ENCODE results near the gene CYP2F1.
"Not testable (repeated sequence)": the region's sequence is repeated elsewhere in the genome, so short reads cannot be mapped to it uniquely, and the experiment has no call there.

CYP2F1 gene

GRCh38 chr19:41144403-41144802 is 30.2 kb downstream of the CYP2F1 start:
- TF ChIP-seq CTCF (IDR thresholded peaks at IDR 0.05; ENCODE audit: borderline replicate concordance, insufficient read depth, low read depth, low read length) = peak; percentile 83

GRCh38 chr19:41149831-41150230 is 35.6 kb downstream of the CYP2F1 start:
- no peak overlapping the region for H3K4me3 ChIP-seq (ENCODE audit: low read depth, low read length)
- no peak for TF ChIP-seq CTCF (IDR thresholded peaks at IDR 0.05; ENCODE audit: borderline replicate concordance, insufficient read depth, low read depth, low read length)

More at GRCh38 chr19:41144403-41144802, 30.2 kb downstream of the CYP2F1 start:
- H3K4me3 ChIP-seq (ENCODE audit: low read depth, low read length) = no peak overlapping the region

GRCh38 chr19:41150986-41151385 is 36.8 kb downstream of the CYP2F1 start:
- H3K4me3 ChIP-seq (ENCODE audit: low read depth, low read length) = not testable (repeated sequence)

- no peak overlapping the region for H3K4me3 ChIP-seq (ENCODE audit: low read depth, low read length)
- TF ChIP-seq CTCF (IDR thresholded peaks at IDR 0.05; ENCODE audit: borderline replicate concordance, insufficient read depth, low read depth, low read length) = no peak
Measured at GRCh38 chr19:41154060-41154459, 39.8 kb downstream of the CYP2F1 start.

- no peak overlapping the region for H3K4me3 ChIP-seq (ENCODE audit: low read depth, low read length)
- no peak for TF ChIP-seq CTCF (IDR thresholded peaks at IDR 0.05; ENCODE audit: borderline replicate concordance, insufficient read depth, low read depth, low read length)
Measured at GRCh38 chr19:41156207-41156606, 42.0 kb downstream of the CYP2F1 start.

- no peak overlapping the region for H3K4me3 ChIP-seq (ENCODE audit: low read depth, low read length)
- no peak for TF ChIP-seq CTCF (IDR thresholded peaks at IDR 0.05; ENCODE audit: borderline replicate concordance, insufficient read depth, low read depth, low read length)
Measured at GRCh38 chr19:41159881-41160280, 45.6 kb downstream of the CYP2F1 start.

GRCh38 chr19:41161903-41162302 is 47.7 kb downstream of the CYP2F1 start:
- TF ChIP-seq CTCF (IDR thresholded peaks at IDR 0.05; ENCODE audit: borderline replicate concordance, insufficient read depth, low read depth, low read length) = 0 out of 2 replicates have a peak, but pooled peaks have one; percentile 6
- no peak overlapping the region for H3K4me3 ChIP-seq (ENCODE audit: low read depth, low read length)

All from GM12875 (cell line).